Spleen (tissue), 11 donors: ENCODE results near the gene FOXK1. TPM values are rescaled to one million over a fixed set of nuclear protein-coding genes. Genes with fewer than 3 reads are reported as not detected.
"Not testable (repeated sequence)": the region's sequence is repeated elsewhere in the genome, so short reads cannot be mapped to it uniquely, and the experiment has no call there.

Experiments used
- DNase-seq: peaks from one replicate; pipeline ENCODE4 v3.0.0-alpha.2; 2020
- H3K27ac ChIP-seq, 8 donors: fragments of 200-600 bp; sonication (generic) in 7 of 8; 1 replicate in 4 of 8; 2 replicates in 4 of 8; pipeline versions ENCODE4 v1.5.0 to v1.8.0; 2016 to 2021; ENCODE audit warnings: inconsistent platforms in 4 of 8, mild to moderate bottlenecking in 4 of 8, moderate library complexity in 1 of 8
- H3K27me3 ChIP-seq, 7 donors: fragments of 200-600 bp; sonication (generic) in 6 of 7; replicated peaks in 1 of 7; 1 replicate in 4 of 7; 2 replicates in 3 of 7; pipeline versions ENCODE4 v1.5.0 to v1.8.0; 2016 to 2021; ENCODE audit warnings: inconsistent platforms in 3 of 7, mild to moderate bottlenecking in 1 of 7
- H3K36me3 ChIP-seq, 6 donors: fragments of 200-600 bp; sonication (generic) in 5 of 6; 1 replicate in 4 of 6; 2 replicates in 2 of 6; pipeline versions ENCODE4 v1.5.0 to v1.8.0; 2016 to 2021; ENCODE audit warnings: inconsistent platforms in 2 of 6
- H3K4me1 ChIP-seq, 6 donors: fragments of 200-600 bp; sonication (generic) in 5 of 6; 1 replicate in 3 of 6; 2 replicates in 3 of 6; pipeline versions ENCODE4 v1.5.0 to v1.8.0; 2016 to 2021; ENCODE audit warnings: inconsistent platforms in 3 of 6
- H3K4me3 ChIP-seq, 8 donors: fragments of 200-600 bp; sonication (generic) in 7 of 8; 1 replicate in 4 of 8; 2 replicates in 4 of 8; pipeline versions ENCODE4 v1.5.0 to v1.8.0; 2016 to 2021; ENCODE audit warnings: inconsistent platforms in 4 of 8, mild to moderate bottlenecking in 4 of 8, moderate library complexity in 2 of 8
- H3K9me3 ChIP-seq, 8 donors: fragments of 200-600 bp; sonication (generic) in 7 of 8; 1 replicate in 4 of 8; 2 replicates in 4 of 8; pipeline versions ENCODE4 v1.5.0 to v1.8.0; 2016 to 2021; ENCODE audit warnings: inconsistent platforms in 4 of 8
- POLR2A ChIP-seq, 3 donors: fragments of 450-650 bp; IDR thresholded peaks; one replicate each; pipeline ENCODE4 v1.5.1; 2017; ENCODE audit warnings: antibody characterized with exemption in 3 of 3, mild to moderate bottlenecking in 1 of 3
- POLR2AphosphoS5 ChIP-seq, 3 donors: sonication (generic); formaldehyde crosslinking; IDR thresholded peaks; one replicate each; pipeline ENCODE4 v1.5.1; 2017; ENCODE audit warnings: antibody characterized with exemption in 3 of 3
- WGBS, 5 donors: extraction: QIAGEN DNeasy Blood & Tissue Kit in 3 of 5; methylation state at CpG; one replicate each; pipeline versions ENCODE4 v1.1.5 to v1.1.7; 2013 to 2018; 5-methylcytosine and 5-hydroxymethylcytosine counted together
- intact Hi-C: fragments of 100-400 bp; cut with DNase I; formaldehyde crosslinking; loops from one replicate; pipeline ENCODE4 v1.15.0; 2023; ENCODE audit warnings: low total_unique reads
- polyA plus RNA-seq, 3 donors: library from polyadenylated mRNA; stranded (reverse); fragments of 200-250 nt; gene quantifications; one replicate each; pipeline ENCODE4 v1.2.1, GENCODE V29; 2013
- total RNA-seq, 7 donors: library from RNA; depleted of rRNA in 3 of 7; stranded (reverse); fragments of >200 nt in 3 of 7; fragmentation: NEBNext Ultra II Directional in 4 of 7; extraction: Animal tissue kit (Norgen Biotek cat#: 25700) in 4 of 7; gene quantifications; one replicate each; pipeline versions ENCODE4 v1.1.0 to v1.2.1, GENCODE V29; 2016 to 2021
- TF ChIP-seq, protein P1 (sequence below), 11 experiments: fragments of 200-600 bp in 7 of 11; fragments of 450-650 bp in 4 of 11; sonication (generic) in 4 of 11; IDR thresholded peaks in 8 of 11; conservative IDR thresholded peaks in 3 of 11; 1 replicate in 7 of 11; 2 replicates in 4 of 11; pipeline versions ENCODE4 v1.4.0 to v1.8.0; 2016 to 2021; ENCODE audit warnings: antibody characterized with exemption in 11 of 11, inconsistent platforms in 4 of 11, mild to moderate bottlenecking in 1 of 11
- donor health status: healthy with polysubstance abuse.
- donor health status: DM: no; HTN: no; CAD: no; lungs with moderate emphysema.
- donor health status: DM: no; HTN: no; CAD: no.
- donor health status: Bipolar disorder and iron deficiency.
- donor health status: healthy.
- donor health status: DM: no; HTN: no; CAD: no.
- donor health status: DM: yes; HTN: yes; CAD: no.

Gene FOXK1
- total and polyA plus RNA-seq, 10 donors = 2.6 to 46.0 (median 34.8) TPM

DNA sequence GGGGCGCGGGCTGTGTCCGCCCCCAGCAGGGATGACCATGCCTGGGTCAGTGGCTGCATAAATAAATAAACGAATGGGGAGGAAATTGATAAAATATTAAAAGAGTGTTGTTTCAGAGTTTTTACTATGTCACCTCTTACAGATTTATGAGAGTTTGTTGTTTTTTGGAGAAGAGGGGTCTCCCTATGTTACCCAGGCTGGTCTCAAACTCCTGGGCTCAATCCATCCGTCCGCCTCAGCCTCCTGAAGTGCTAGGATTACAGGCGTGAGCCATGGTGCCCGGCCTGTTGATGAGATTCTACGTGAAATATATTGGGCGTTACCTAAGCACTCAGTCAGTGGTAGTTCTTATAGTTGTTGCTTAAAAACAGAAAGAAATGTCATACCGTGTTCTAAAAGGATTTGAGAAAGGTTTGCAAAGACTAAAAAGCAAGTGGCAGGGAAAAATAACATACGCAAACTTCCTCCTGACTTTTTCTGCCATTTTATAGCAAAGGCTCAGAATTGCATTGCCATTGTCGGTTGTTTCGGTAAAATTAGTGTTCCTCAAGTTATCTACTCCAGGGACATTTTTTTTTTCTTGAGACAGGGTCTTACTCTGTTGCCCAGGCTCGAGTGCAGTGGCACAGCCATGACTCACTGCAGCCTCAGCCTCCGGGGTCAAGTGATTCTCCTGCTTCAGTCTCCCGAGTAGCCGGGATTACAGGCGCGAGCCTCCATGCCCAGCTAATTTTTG lies 39.5 kb upstream of the FOXK1 start:
- peaks cover 0 to 7% (median 4%) of the 10 kb centered on the region in 8 donors for H3K9me3 ChIP-seq
- intact Hi-C loops = loop anchor here (5.0 kb wide), 1 partner anchor 40 kb away; the partner anchor contains the start of gene FOXK1
- peak overlapping the region; percentile 84 to 96 (median 92) for H3K27ac ChIP-seq
- TF ChIP-seq, protein P1, sequence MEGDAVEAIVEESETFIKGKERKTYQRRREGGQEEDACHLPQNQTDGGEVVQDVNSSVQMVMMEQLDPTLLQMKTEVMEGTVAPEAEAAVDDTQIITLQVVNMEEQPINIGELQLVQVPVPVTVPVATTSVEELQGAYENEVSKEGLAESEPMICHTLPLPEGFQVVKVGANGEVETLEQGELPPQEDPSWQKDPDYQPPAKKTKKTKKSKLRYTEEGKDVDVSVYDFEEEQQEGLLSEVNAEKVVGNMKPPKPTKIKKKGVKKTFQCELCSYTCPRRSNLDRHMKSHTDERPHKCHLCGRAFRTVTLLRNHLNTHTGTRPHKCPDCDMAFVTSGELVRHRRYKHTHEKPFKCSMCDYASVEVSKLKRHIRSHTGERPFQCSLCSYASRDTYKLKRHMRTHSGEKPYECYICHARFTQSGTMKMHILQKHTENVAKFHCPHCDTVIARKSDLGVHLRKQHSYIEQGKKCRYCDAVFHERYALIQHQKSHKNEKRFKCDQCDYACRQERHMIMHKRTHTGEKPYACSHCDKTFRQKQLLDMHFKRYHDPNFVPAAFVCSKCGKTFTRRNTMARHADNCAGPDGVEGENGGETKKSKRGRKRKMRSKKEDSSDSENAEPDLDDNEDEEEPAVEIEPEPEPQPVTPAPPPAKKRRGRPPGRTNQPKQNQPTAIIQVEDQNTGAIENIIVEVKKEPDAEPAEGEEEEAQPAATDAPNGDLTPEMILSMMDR (IDR thresholded peaks at IDR 0.05 in 8 of 11, conservative IDR thresholded peaks at IDR 0.05 in 3 of 11) = no peak
- TF ChIP-seq POLR2AphosphoS5 (IDR thresholded peaks at IDR 0.05) (no peak), POLR2A (IDR thresholded peaks at IDR 0.05) (no peak)
- DNase-seq = no peak
- no peaks in the 10 kb centered on the region for H3K36me3 ChIP-seq
- H3K27me3 ChIP-seq = no peaks in the 10 kb centered on the region
- peak overlapping the region; percentile 53 to 89 (median 75) for H3K4me3 ChIP-seq
- WGBS, 5 donors = 56 to 62% (median 61%) methylated on average over 20 of the region's 20 CpGs
- peaks cover 0 to 19% (median 13%) of the 10 kb centered on the region in 6 donors for H3K4me1 ChIP-seq

DNA sequence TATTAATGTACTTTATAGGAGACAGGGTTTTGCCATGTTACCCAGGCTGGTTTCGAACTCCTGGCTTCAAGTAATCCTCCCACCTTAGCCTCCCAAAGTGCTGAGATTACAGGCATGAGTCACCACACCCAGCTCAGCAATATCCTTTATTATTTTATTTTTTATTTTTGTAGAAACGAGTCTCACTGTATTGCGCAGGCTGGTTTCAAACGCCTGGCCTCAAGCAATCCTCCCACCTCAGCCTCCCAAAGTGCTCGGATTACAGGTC lies 39.0 kb upstream of the FOXK1 start:
- Histone ChIP-seq H3K4me3 (peak overlapping the region in 1 of 8 donors; percentile 86), H3K4me1 (peaks cover 0 to 19% (median 13%) of the 10 kb centered on the region in 6 donors)
- H3K27ac ChIP-seq, H3K9me3 ChIP-seq, H3K27me3 ChIP-seq, DNase-seq, H3K36me3 ChIP-seq: not testable (repeated sequence)
- 92 to 96% (median 95%) methylated on average over 5 of the region's 5 CpGs for WGBS, 5 donors
- intact Hi-C loops = loop anchor here (5.0 kb wide), 1 partner anchor 39 kb away; the partner anchor contains the start of gene FOXK1

DNA sequence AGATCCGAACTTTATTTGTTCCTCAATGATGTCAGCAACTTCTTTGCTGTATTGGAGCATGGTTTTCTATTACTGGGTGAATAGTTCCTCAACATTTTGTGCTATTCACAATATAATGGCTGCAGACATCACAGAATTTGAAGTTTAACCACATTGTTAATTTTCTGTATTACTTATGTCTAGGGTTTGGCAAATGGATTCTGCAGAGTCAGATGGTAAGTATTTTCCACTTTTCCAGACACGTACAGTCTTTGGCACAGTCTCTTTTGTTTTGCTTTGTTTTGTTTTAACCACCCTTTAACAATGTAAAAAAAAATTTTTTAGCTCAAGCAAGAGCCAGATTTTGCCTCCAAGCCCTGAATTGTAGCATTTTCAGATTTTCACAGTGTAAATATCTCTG lies 36.8 kb upstream of the FOXK1 start:
- H3K4me3 ChIP-seq = no peak overlapping the region
- intact Hi-C loops = no loop called here
- TF ChIP-seq POLR2AphosphoS5 (IDR thresholded peaks at IDR 0.05) (no peak), POLR2A (IDR thresholded peaks at IDR 0.05) (no peak)
- TF ChIP-seq, protein P1 (IDR thresholded peaks at IDR 0.05 in 8 of 11, conservative IDR thresholded peaks at IDR 0.05 in 3 of 11) = no peak
- DNase-seq = no peak
- H3K36me3 ChIP-seq = no peaks in the 10 kb centered on the region
- peaks cover 0 to 10% (median 4%) of the 10 kb centered on the region in 8 donors for H3K9me3 ChIP-seq
- WGBS, 5 donors = 82 to 92% (median 89%) methylated on average over 2 of the region's 2 CpGs
- H3K27me3 ChIP-seq = no peaks in the 10 kb centered on the region
- H3K4me1 ChIP-seq = peaks cover 0 to 19% (median 13%) of the 10 kb centered on the region in 6 donors
- H3K27ac ChIP-seq = no peak overlapping the region

DNA sequence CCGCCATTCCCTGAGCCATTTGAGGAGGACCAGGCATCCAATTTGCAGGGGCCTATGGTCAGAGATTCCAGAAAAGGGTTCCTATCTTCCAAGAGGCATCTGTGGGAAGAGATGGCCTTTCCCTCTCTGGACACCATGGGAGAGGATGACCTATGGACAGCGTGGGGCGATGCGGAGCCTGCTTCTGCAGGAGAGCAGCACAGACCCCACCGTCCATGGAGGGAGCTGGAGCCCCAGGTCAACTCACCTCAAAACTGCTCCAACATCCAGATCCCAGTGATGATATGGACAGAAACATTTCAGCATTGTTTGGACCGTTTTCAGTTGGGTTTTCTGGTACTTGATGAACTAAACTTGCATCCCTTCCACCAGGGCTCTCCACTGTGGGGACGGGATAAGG lies 34.0 kb upstream of the FOXK1 start:
- TF ChIP-seq POLR2AphosphoS5 (IDR thresholded peaks at IDR 0.05) (no peak), POLR2A (IDR thresholded peaks at IDR 0.05) (no peak)
- TF ChIP-seq, protein P1 (IDR thresholded peaks at IDR 0.05 in 8 of 11, conservative IDR thresholded peaks at IDR 0.05 in 3 of 11) = no peak
- Histone ChIP-seq H3K4me1 (peaks cover 0 to under 1% (median 0%) of the 10 kb centered on the region in 6 donors), H3K27ac (no peak overlapping the region), H3K36me3 (no peaks in the 10 kb centered on the region), H3K9me3 (peaks cover 0 to 10% (median 4%) of the 10 kb centered on the region in 8 donors), H3K27me3 (no peaks in the 10 kb centered on the region), H3K4me3 (no peak overlapping the region)
- DNase-seq = no peak
- intact Hi-C loops = no loop called here
- 88 to 96% (median 93%) methylated on average over 7 of the region's 7 CpGs for WGBS, 5 donors
